ENCODE measurements around the gene LCMT1. TPM values are rescaled to one million over a fixed set of nuclear protein-coding genes. Genes with fewer than 3 reads are reported as not detected.

Gene LCMT1
- total and polyA plus RNA-seq, 2 of the 13 experiments (the other 11 are each of a cell fraction or from before 2014, with no cell fraction given): 41.2 to 48.7 TPM

- TF ChIP-seq ZFP82 (CRISPR knock-in tag; IDR thresholded peaks at IDR 0.05; ENCODE audit: borderline replicate concordance): 0 out of 2 replicates have a peak, but pooled peaks have one; percentile 50
- TF ChIP-seq NFYC (CRISPR knock-in tag; IDR thresholded peaks at IDR 0.05): peak; percentile 52
- peak; percentile 92; the same call in 1 of the 2 replicates for TF ChIP-seq IRF9 (CRISPR knock-in tag; IDR thresholded peaks at IDR 0.05; ENCODE audit: borderline replicate concordance)
- TF ChIP-seq TCF12 (IDR thresholded peaks at IDR 0.05): no peak
- peak; percentile 79; the same call in 1 of the 2 replicates for TF ChIP-seq TCF12 (CRISPR knock-in tag; IDR thresholded peaks at IDR 0.05)
- TF ChIP-seq ZNF451 (CRISPR knock-in tag; IDR thresholded peaks at IDR 0.05): no peak; the same call in none of the 2 replicates
- TF ChIP-seq REXO4 (CRISPR knock-in tag; IDR thresholded peaks at IDR 0.05; ENCODE audit: borderline replicate concordance): no peak
- TF ChIP-seq ETV6 (CRISPR knock-in tag; conservative IDR thresholded peaks at IDR 0.05): no peak; the same call in 1 of the 2 replicates
- TF ChIP-seq NFIC (IDR thresholded peaks at IDR 0.05; ENCODE audit: low read length): no peak
- no peak for TF ChIP-seq TBP (CRISPR knock-in tag; IDR thresholded peaks at IDR 0.05)
- TF ChIP-seq ZNF34 (CRISPR knock-in tag; IDR thresholded peaks at IDR 0.05; ENCODE audit: borderline replicate concordance): peak; percentile 98; the same call in 1 of the 2 replicates
- no peak for TF ChIP-seq POLR2AphosphoS2 (IDR thresholded peaks at IDR 0.05; ENCODE audit: low read depth, low read length)
- peak; percentile 98 for TF ChIP-seq JUNB (CRISPR knock-in tag; IDR thresholded peaks at IDR 0.05; ENCODE audit: borderline replicate concordance)
- peak; percentile 96 for TF ChIP-seq SOX5 (CRISPR knock-in tag; IDR thresholded peaks at IDR 0.05; ENCODE audit: borderline replicate concordance)
- no peak for TF ChIP-seq GRHL1 (CRISPR knock-in tag; conservative IDR thresholded peaks at IDR 0.05)
- peak; percentile 93 for TF ChIP-seq ZNF407 (CRISPR knock-in tag; IDR thresholded peaks at IDR 0.05; ENCODE audit: not compliant biosample characterization)
- peak; percentile 67 for TF ChIP-seq BRD4 (CRISPR knock-in tag; IDR thresholded peaks at IDR 0.05)
- no peak for TF ChIP-seq ZNF20 (CRISPR knock-in tag; IDR thresholded peaks at IDR 0.05)
Measured at GRCh38 chr16:25177831-25178688, 66.5 kb downstream of the LCMT1 start (continued).
